Amygdala (tissue), 56 donors: ENCODE data around the gene NPPC.
"Not testable (repeated sequence)": the region's sequence is repeated elsewhere in the genome, so short reads cannot be mapped to it uniquely, and the experiment has no call there.

Experiments used
- DNase-seq, 56 donors: peaks; one replicate each; lab custom pipeline; 2025; lab: John Stamatoyannopoulos, UW

NPPC gene

DNA sequence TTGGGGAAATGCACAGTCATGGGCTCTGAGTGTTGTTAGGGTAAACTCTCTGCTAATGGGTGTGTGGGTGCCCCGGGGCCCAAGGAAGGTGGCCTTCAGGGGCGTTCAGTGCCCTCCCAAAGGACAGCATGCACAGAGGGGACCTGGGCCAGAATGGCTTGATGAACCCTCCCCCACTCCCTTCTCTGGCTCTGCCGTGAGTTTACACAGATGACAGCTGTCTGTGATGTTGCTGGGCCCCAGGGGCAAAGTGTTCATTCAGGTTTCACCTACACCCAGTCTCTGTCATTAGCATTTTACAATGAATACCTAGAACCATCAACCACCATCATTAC lies 3.2 kb downstream of the NPPC start:
- no peak for DNase-seq

DNA sequence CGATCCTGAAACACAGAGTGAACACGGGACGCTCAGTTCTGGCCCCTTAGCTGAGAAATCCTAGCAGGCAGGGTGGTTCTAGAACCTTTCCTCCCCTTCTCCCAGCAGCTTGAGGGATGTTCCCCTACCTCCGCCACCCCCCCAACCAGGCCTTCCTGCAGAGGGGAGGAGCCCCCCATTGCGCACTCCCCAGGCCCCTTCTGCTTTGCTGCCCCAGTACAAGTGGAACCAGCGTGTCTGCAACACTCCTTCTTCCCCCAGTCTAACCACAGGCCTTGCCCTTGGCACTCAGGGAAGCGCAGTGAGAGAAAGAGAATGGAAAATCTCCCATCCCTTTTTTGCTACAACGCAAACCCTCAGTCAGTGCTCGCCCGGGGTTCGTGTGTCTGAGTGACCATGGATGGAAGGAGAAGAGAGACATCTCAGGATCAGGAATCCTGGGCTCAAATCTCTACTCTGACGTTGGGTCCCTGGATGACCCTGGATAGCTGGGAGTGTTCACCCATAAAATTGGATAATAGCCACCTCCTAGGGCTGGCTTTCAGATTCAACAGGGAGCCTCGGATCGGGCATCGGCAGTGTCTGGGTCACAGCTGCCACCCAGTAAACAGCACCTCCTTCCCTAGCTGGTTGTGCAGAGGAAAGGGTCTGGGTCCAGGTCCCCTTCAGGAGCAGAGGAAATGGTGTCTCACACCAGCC lies 3.7 kb downstream of the NPPC start:
- no peak for DNase-seq

DNA sequence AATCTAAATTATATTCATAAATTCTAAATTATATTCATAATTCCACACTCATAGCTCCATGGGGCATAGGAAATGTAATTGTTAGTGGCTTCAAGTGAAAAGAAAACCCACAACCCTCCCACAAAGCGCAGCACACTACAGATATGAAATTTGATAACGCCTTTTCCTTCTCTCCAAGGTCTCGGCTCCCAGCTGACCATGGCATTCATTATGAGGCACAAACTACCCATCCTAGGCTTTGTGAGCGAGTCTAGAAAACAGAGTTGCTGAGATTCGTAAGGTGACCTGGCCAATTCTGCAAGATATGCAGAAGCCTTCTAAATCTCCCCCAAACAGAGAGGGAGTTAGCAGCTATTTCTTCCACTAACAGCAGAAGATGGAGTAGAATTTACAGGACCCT lies 5.4 kb downstream of the NPPC start:
- no peak for DNase-seq

DNA sequence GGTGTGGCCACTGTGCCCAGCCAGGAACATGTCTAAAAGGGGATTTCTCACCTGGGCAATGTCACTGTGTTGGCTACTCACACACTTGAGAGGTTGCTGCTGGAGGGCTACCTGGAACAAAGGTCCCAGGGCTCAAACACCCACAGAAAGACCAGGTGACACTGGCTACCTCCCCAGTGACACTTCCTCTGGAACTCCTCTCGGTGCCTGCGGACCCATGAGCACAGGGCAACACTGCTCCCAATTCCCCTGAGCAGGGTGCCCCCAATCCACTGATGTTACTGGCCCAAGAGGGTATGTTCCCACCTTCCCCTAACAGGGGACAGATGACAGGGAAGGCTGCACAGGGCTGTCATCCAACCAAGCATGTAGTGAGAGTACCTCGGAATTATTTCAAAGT lies 5.8 kb downstream of the NPPC start:
- DNase-seq: no peak

DNA sequence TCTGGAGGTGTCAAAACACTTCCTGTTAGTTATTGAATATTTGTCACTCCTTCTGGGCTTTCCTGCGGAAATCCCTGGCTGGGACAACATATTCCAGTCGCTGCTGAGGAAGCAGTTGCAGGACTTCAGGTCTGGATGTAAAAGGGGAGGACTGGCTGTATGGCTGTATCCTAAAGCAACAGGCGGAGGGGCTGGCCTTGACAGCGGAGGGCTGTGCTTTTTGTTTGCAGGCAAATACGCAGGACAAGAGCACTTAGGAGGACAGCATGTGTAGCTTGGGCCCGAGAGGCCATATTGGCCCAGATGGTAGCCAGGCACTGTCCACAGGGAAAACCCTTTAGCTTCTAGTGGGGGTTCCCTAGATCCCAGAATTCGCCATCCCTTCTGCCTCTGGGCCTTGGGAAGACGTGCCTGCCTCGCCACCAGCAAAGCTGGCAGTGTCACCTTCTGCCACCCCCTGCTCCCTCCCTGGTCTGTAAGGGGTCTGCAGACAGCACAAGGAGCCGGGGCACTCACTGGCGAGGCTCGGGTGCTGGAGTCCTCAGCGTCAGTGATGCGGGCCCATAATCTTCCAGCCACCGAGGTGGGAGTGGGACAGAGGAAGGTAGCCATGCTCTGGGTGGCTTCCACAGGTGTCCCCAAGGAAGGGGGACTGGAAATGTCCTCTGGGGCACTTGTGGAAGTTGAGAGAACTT lies 6.7 kb downstream of the NPPC start:
- no peak for DNase-seq

DNA sequence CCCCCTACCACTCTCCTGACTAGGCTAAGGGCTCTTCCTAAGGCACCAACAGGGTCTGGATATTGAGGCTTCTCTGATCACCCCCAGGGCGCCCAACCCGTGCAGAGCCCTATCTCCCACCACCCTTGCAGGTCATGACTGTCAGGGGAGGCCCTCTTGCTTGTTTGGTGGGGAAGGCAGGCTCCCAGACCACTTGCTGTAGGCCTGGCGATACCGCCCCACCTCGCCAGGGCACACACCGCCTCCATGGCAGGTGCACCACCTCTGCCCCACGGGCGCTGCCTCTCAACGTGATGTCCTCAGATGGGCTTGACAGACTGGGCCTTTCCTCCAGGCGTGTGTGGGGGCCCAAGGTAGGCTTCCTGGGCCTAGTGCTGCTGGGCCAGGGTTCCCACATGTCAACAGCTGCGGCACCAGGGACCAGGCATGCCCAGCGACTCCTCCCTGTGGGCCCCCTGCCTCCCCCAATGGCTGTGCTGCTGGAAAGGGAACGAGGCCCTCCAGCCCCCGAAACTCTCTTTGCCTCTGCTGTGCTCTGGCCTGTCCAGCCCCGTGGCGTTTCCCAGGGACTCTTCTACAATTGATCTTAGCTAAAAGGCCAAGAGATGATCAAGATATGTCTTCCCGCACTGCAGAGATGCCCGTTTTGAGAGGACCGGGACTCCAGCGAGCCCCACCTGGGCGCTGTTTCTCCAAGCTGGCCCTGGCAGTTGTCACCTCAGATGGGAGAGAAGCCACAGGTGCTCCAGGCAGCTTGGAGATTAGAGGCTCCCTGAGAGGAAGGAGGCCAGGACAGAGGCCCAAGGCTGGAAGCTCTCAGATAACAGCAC lies 7.5 kb downstream of the NPPC start:
- no peak for DNase-seq

DNA sequence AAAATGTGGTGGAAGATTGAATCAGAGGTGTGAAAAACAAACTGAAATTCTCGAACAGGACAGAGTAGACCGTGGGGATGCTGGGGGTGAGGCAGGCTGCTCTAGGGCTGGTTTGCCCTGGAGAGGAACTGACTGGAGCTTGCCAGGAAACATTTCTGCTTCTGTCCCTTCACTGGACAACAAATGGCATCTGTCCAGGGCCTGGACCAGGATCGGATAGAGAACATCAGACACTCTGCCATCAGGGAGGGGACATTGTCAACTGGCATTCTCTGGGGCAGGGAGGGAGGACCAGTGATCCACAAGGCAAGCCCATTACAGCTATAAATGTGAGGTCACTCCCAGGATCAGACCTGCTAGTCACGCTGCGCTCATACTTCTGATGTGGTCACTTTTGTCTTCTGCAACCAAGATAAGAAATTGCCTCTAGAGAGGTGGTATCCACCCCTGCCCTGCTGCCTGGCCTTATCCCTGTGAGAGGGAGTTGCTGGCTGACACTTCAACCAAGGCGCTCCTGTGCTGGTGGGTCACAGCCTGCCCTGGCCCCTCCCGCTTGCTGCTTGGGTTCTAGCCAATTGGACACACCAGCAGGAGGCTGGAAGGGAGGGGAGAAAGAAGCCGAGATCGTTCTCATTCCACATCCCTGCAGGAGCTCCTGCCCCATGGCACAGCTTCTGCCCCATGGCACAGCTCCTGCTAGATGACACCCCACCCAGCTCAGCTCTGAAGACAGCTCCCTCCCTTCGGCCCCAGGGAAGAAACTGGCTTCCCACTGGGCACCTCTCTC lies 8.7 kb downstream of the NPPC start:
- peak in 27 of 56 donors; percentile 1 to 61 (median 29) for DNase-seq

DNA sequence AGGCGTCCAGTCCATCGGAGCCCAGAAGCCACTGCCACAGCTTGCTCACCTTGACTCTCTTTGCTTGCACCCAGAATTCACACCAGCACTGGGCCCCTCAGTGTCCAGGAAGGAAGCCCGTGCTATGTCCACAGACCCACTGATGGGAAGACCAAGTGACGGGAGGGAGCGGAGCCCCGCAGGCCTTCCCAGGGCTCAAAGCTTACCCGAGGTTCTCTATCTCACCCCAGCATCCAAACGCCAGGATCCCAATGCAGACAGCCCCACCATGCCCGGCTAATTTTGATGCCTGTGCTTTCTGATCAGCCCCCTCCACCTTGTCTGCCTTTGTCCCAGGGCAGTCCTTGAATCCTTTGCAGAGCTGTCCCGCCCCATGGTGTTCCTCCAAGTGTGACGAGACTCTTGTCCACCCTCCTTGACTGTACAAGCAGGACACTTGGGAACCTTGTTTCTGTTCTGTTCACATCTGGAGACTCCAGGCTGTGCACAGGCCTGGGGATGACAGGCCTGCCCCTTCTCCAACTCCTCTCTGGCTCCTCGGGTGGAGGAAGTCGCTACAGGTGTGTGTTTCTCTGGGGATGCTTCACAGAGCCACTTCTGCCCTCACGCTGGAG lies 12.0 kb downstream of the NPPC start:
- DNase-seq: no peak

DNA sequence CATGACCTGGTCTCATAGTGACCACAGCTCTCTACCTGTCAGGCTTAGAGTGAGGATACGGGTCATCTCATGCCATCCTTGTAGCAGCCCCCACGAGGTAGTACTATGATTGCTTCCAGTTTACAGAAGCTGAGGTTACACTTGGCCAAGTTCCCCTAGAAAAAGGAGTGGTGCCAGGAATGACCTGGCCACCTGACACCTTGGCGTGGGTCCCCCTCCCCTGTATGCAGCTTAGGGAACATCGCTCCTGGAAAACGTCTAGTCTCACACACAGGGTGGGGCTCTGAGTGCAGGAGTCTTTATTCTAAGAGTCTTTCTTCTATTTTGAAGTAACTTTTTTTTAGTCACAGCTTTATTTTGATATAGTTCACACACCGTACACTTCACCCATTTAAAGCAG lies 14.8 kb downstream of the NPPC start:
- DNase-seq: no peak

DNA sequence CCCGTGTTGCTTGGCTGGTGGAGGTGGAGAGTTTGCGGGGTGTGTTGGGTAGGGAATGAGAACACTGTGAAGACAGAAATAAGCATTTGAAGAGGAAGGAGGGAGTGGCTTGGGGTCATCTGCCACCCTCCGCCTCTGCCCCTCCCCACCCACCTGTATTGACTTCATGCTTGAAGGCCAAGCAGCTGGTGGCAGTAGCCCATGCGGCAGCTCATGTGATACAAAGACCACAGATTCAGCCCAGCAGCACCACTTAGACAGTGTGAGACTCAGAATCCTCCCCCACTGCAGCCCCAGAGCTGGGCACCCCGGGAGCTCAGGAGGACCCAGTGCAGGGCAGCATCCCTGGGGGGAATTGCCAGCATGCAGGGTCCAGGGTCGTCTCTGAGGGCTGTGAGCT lies 15.4 kb downstream of the NPPC start:
- DNase-seq: no peak

DNA sequence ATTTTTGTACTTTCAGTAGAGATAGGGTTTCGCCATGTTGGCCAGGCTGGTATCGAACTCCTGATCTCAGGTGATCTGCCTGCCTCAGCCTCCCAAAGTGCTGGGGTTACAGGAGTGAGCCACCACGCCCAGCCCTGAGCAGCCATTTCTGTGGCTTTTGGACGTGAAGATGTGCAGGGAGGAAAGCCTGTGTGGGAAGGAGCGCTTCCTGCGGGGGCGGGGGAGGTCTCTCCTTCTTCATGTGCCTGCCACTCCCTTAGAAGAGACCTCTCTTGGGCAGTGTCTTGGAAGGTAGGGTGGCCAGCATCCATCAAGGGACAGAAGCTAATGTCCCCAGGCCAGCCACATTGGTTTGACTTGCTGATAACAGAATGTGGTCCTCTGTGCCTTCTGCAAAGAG lies 16.0 kb downstream of the NPPC start:
- not testable (repeated sequence) for DNase-seq

DNA sequence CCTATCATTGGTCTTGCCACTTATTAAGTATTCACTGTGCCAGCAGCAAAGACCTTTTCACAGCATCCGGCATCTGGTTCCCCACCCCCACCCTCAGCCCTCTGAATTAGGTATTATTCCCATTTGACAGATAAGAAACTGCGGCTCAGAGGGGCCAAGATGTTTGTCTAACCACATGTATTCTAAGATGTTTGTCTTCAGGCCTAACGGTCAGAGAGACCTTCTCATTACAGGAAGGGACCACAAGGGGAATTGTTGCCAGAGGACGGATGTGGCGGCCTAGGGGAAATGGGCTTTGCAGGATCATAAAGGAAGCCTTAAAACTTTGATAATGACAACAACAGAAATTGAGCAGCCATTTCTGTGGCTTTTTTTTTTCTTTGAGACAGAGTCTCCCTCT lies 16.6 kb downstream of the NPPC start:
- no peak for DNase-seq

DNA sequence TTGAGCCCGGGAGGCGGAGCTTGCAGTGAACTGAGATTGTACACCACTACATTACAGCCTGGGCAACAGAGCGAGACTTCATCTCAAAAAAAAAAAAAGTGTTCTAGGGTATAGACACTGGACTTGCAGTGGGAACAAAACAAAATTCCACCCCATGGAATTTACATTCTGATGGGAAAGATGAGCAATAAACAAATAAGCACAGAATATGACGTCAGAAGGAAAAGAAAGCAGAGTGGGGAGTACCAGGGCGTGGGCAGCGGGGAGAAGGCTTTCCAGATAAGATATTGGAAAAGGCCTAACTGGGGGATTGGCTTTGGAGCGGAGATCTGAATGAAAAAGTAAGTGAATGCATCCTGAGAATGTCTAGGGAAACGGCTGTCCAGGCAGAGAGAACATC lies 17.6 kb downstream of the NPPC start:
- DNase-seq: no peak

DNA sequence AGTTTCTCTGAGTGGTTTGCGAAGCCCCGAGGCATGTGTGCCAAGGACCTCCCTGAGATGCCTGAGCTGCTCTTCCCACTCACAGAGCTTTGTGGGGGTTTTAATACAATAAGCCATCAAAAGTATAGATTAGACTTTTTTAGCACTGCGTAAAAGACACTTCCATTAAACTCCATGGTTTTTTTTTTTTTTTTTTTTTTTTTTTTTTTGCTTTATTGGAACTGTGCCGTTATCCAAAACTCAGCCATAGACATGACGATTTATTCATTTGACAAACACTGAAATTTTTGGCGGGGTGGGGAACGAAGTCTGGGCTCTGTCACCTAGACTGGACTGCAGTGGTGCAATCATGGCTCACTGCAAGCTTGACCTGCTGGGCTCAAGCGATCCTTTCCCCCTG lies 18.4 kb downstream of the NPPC start:
- no peak for DNase-seq

DNA sequence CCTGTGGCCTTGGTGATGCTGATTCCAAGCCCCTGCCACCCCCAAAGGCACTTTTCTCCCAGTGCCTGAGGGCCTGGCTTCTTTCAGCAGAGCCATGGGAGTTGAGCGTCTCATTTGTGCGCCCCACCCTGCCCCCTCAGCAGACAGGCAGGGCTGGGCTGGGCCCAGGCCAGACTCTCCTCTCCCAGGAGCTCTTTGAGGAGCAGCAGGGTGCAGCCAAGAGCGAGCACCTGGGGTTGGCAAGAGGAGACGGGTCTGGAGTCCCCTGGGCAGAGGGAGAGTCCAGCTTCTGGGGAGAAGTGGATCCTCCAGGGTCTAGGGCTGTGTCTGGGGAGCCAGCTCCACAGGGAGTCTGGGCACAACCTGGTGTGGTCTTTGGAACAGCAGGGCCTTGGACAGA lies 21.2 kb downstream of the NPPC start:
- no peak for DNase-seq

DNA sequence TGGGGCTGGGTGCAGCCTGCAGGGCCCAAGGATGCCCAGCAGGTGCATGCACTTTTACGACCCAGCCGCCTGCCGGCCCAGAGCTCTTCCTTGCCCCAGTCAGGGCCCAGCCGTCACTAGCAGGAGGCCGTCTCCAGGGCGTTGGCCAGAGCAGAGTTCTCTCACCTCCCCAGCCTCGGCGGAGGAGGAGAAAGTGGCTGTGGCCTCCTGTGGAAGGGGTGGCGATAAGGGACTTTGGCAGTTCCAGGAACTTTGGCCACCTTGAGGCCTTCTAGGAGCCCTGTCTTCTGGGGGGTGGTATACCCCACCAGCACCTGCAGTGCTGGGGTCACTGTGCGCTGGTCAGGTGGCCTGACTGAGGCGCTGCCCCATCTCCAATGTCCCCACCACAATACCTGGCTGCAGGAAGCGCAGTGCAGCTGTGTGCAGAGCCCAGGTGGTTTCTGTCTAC lies 22.0 kb downstream of the NPPC start:
- DNase-seq: no peak

DNA sequence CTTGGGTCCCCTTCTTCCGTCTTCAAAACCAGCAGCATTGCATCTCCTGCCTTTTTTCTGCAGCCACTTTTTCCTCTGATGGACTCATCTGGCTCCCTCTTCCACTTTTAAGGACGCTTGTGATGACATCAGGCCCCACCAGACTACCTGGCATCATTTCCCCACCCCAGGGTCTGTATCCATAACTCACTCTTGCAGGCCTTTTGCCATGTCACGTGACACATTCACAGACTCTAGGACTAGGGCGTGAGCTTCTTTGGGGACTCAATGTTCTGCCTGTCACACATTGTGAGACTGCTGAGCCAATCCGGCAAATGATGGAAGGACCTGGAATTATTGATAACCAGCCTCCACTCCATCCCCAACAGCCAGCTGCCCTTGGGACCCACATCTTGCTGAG lies 23.6 kb downstream of the NPPC start:
- DNase-seq: no peak

DNA sequence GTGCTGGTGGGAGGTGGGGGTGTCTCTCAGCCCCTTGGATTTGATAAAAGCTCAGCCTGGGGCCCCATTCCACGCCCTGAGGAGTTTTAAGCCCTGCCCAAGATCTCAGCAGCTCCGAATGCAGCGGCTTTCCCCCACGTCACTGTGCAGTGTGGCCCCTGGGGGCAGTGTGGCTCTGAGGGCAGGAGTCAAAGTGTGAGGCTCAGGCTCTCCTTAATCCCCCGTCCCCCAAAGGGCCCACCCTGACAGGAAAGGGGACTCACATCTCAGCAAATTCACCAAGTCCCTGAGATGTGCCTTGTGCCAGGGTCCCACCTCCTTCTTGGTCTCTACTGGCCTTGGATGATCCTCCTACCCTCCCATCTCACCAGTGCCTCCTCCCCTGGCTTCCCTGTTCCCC lies 25.2 kb downstream of the NPPC start:
- DNase-seq: no peak

DNA sequence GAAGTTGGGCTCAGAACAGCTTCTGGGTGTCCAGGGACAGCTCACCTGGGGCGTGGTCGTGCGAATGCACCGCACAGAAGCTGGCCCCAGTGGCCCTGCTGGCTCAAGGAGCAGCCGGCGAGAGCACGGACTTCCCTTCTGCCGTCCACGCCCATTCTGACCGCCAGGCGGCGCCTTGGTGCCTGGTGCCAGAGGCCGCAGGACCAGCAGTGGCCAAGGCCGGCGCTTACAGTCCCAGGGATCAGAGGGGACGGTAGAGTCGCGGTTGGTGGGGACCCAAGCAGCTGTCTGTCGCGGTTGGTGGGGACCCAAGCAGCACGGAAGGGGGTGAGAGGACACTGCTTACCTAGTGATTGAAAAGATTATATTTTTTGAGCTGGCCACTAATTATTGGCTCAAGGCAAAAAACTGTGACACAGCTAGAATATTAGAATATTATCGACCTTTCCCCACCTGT lies 25.7 kb downstream of the NPPC start:
- DNase-seq: peak in 35 of 56 donors; percentile 6 to 79 (median 34)
